Panc1 (cell line): ENCODE results near the gene ADAM12. TPM values are rescaled to one million over a fixed set of nuclear protein-coding genes. Genes with fewer than 3 reads are reported as not detected.

Experiments used
- ATAC-seq: fragments of 200-7000 bp; cut with Tn5 transposase; 2 replicates; pipeline ENCODE4 v1.9.1; 2020; ENCODE audit warnings: mild to moderate bottlenecking, moderate library complexity
- BruUV-seq: library from RNA; stranded (reverse); fragments of 400-500 nt; replicated peaks from 2 replicates; lab custom pipeline; 2021; lab: Mats Ljungman, UMichigan
- CTCF ChIA-PET: fragments of 300-600 bp; sonication (Branson Sonifier 250); formaldehyde crosslinking; loops from one replicate; lab custom pipeline; 2022; ENCODE audit warnings: antibody characterized with exemption; lab: Charles Lee
- POLR2A ChIA-PET: fragments of 300-600 bp; sonication (Branson Sonifier 250); formaldehyde crosslinking; loops from one replicate; lab custom pipeline; 2022; ENCODE audit warnings: antibody characterized with exemption; lab: Charles Lee
- DNase-seq: peaks from one replicate; pipeline ENCODE4 v3.0.0-alpha.2; 2010; ENCODE audit warnings: low read depth, low spot score
- H3K27ac ChIP-seq: 2 replicates; pipeline ENCODE4 v1.5.1; 2011; ENCODE audit warnings: mild to moderate bottlenecking, low read length, inconsistent platforms
- H3K27me3 ChIP-seq: fragments of 200-500 bp; sonication (Bioruptor generic); 2 replicates; pipeline ENCODE4 v1.6.0; 2014; ENCODE audit warnings: low read length, inconsistent platforms; ENCODE audit not compliant: control insufficient read depth, insufficient read depth
- H3K36me3 ChIP-seq: fragments of 200-500 bp; sonication (Bioruptor generic); 2 replicates; pipeline ENCODE4 v1.5.1; 2014; ENCODE audit warnings: inconsistent platforms, mild to moderate bottlenecking, low read length, moderate library complexity; ENCODE audit not compliant: control insufficient read depth, insufficient read depth
- H3K4me1 ChIP-seq: 2 replicates; pipeline ENCODE4 v1.5.1; 2011; ENCODE audit warnings: inconsistent platforms, mild to moderate bottlenecking, low read length, moderate library complexity; ENCODE audit not compliant: control insufficient read depth, insufficient read depth
- H3K4me3 ChIP-seq, 2 experiments: 2 replicates each; pipeline ENCODE4 v1.5.1; 2011 to 2012; ENCODE audit warnings: low read depth in 2 of 2, low read length in 2 of 2, mild to moderate bottlenecking in 2 of 2, inconsistent platforms in 1 of 2, moderate library complexity in 1 of 2
- H3K9me3 ChIP-seq: fragments of 200-500 bp; sonication (Bioruptor generic); 2 replicates; pipeline ENCODE4 v1.5.1; 2014; ENCODE audit warnings: low read depth, mild to moderate bottlenecking, inconsistent platforms, low read length, moderate library complexity; ENCODE audit not compliant: control insufficient read depth, insufficient read depth
- POLR2AphosphoS5 ChIP-seq: IDR thresholded peaks from 2 replicates; pipeline ENCODE4 v1.6.1; 2012; ENCODE audit warnings: mild to moderate bottlenecking, low read depth, low read length, moderate library complexity
- SIN3A ChIP-seq: IDR thresholded peaks from 2 replicates; pipeline ENCODE4 v1.6.1; 2012; ENCODE audit warnings: low read depth, mild to moderate bottlenecking, low read length, moderate library complexity, borderline replicate concordance; ENCODE audit not compliant: insufficient read depth
- TCF7L2 ChIP-seq: IDR thresholded peaks from 2 replicates; pipeline ENCODE4 v1.6.1; 2011; ENCODE audit warnings: mild to moderate bottlenecking, low read depth, low read length, inconsistent platforms
- in situ Hi-C: cut with HindIII; loops from 2 replicates; pipeline ENCODE4 v1.10.0; 2016; ENCODE audit warnings: low sequenced_read_pairs, low pct_unique_long_range_greater_than_20kb
- intact Hi-C: fragments of 100-400 bp; cut with micrococcal nuclease; formaldehyde crosslinking; loops from one replicate; pipeline ENCODE4 v1.10.0; 2022; ENCODE audit not compliant: unreplicated experiment
- total RNA-seq: library from RNA; stranded (reverse); gene quantifications from one replicate; pipeline ENCODE4 v1.2.1, GENCODE V29; 2021; ENCODE audit not compliant: unreplicated experiment
- TF ChIP-seq, protein P1 (sequence below), 2 experiments: IDR thresholded peaks; 2 replicates each; pipeline ENCODE4 v1.6.1; 2011 to 2012; ENCODE audit warnings: low read depth in 2 of 2, control low read depth in 1 of 2, low read length in 1 of 2, mild to moderate bottlenecking in 1 of 2, moderate library complexity in 1 of 2; ENCODE audit not compliant: insufficient read depth in 1 of 2
- TF ChIP-seq, protein P2 (sequence below): fragments of 450-650 bp; IDR thresholded peaks from 2 replicates; pipeline ENCODE4 v1.5.1; 2017; ENCODE audit warnings: mild to moderate bottlenecking

The ADAM12 gene
- total RNA-seq, 1 experiment from 2014 or later = 0.10 TPM

DNA sequence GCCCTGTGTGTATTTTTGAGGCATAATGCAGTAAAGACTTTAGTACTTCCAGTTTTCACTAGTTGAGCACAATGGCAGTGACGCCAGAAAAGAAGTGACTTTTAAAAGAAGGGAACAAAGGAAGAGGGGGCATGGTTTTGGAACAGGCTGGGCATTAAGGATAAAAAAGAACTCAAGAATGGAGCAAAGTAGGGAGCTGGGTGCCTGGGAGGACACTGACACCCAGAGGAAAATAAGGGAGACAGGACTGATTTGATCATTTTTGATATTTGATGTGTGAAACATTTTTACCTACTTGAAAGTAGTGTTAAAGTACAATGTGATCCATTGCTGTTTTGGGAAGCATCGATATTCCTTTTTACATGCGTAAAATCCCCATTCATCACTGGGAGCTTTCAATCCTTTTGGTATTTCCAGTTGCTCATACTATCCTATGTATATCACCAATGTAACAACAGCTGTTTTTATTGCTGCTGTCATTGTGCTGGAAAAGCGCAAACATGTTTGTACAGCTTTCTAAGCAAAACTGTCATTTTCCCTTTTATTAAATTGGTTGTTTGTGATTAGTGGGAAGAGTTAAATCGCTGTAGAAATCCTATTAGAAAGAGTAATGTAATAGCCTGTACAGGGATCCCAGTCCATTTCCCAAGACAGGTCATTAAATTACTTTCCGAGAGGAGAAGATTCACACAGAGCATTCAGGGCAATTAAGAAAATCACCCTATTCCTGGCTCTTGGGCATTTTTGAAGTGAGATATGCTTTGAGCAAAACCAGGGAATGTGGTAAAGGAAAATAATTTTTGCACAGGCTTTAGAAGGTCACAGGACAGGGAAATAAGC is 85.2 kb downstream of the ADAM12 start:
- intact Hi-C loops (no loop called here), in situ Hi-C loops (no loop called here)
- BruUV-seq = no TSS peak
- TF ChIP-seq POLR2AphosphoS5 = no peak
- Histone ChIP-seq H3K27ac (no peak overlapping the region), H3K9me3 (peaks cover 20% of the 10 kb centered on the region; the same call in 1 of the 2 replicates), H3K4me1 (no peaks in the 10 kb centered on the region), H3K36me3 (no peaks in the 10 kb centered on the region), H3K27me3 (no peaks in the 10 kb centered on the region), H3K4me3 (no peak overlapping the region)
- no peak for DNase-seq
- ChIA-PET CTCF (no interaction called here), POLR2A (no interaction called here)
- no peak for ATAC-seq

DNA sequence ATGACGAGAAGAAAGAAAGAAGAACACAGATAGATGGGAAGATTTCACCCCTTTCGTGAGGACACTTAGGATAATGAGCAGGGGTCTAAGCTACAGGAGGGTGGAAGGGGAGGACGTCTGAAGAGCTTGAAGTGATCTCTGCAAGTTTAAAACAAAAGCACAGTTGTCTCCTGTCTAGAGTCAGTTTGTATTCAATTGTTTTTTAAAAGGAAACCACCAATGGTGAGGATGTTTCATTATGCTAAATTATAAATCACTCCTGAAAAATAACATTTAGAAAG is 85.9 kb downstream of the ADAM12 start:
- H3K27me3 ChIP-seq = no peaks in the 10 kb centered on the region
- CTCF ChIA-PET = no interaction called here
- BruUV-seq = no TSS peak
- in situ Hi-C loops = no loop called here
- no peak for DNase-seq
- H3K9me3 ChIP-seq = peaks cover 20% of the 10 kb centered on the region; the same call in 1 of the 2 replicates
- intact Hi-C loops = no loop called here
- no peak overlapping the region for H3K27ac ChIP-seq
- no peaks in the 10 kb centered on the region for H3K4me1 ChIP-seq
- no peak for ATAC-seq
- no peak overlapping the region for H3K4me3 ChIP-seq
- no peak for TF ChIP-seq SIN3A
- TF ChIP-seq TCF7L2 = no peak
- TF ChIP-seq, protein P1, sequence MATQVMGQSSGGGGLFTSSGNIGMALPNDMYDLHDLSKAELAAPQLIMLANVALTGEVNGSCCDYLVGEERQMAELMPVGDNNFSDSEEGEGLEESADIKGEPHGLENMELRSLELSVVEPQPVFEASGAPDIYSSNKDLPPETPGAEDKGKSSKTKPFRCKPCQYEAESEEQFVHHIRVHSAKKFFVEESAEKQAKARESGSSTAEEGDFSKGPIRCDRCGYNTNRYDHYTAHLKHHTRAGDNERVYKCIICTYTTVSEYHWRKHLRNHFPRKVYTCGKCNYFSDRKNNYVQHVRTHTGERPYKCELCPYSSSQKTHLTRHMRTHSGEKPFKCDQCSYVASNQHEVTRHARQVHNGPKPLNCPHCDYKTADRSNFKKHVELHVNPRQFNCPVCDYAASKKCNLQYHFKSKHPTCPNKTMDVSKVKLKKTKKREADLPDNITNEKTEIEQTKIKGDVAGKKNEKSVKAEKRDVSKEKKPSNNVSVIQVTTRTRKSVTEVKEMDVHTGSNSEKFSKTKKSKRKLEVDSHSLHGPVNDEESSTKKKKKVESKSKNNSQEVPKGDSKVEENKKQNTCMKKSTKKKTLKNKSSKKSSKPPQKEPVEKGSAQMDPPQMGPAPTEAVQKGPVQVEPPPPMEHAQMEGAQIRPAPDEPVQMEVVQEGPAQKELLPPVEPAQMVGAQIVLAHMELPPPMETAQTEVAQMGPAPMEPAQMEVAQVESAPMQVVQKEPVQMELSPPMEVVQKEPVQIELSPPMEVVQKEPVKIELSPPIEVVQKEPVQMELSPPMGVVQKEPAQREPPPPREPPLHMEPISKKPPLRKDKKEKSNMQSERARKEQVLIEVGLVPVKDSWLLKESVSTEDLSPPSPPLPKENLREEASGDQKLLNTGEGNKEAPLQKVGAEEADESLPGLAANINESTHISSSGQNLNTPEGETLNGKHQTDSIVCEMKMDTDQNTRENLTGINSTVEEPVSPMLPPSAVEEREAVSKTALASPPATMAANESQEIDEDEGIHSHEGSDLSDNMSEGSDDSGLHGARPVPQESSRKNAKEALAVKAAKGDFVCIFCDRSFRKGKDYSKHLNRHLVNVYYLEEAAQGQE (IDR thresholded peaks at IDR 0.05; ENCODE audit: insufficient read depth in 1 of 2, low read depth in 2 of 2, low read length in 1 of 2) = no peak
- POLR2A ChIA-PET = no interaction called here
- no peaks in the 10 kb centered on the region for H3K36me3 ChIP-seq

DNA sequence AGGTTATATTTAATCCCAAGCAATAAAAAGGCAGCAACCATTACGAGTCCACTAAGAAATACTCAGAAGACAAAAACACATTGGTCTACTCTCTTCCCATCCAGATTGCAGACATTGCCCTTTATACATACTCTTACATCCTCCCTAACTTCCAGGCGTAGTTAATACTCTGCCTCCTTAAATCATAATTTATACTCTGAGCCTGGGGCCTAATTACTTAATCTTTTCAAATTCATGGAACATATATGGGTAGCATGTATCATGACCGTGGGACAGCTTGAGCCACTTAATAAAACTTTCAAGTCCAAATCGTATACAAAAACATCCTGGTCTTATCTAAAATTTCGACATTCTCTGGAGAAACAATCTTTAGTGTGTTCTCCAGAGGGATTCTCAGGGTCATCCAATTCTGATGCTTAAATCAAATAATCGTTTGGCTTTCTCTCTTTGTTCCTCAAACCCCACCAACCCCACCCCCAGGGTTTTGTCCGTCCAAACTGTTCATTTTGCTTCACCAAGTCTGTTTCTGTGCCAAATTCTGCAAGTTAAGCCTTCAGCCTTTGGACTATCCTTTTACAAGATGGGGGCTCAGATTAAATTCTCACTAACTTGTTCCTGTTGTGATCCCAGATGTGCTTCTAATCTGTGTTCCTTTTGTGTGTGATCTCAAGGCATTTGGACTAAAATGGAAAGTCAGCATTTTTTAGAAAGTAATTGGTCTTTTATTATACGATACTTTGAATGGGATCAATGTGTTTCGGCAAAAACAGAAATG is 86.4 kb downstream of the ADAM12 start:
- no peak for TF ChIP-seq POLR2AphosphoS5
- TF ChIP-seq, protein P1 (IDR thresholded peaks at IDR 0.05; ENCODE audit: insufficient read depth in 1 of 2, low read depth in 2 of 2, low read length in 1 of 2) = no peak
- TF ChIP-seq SIN3A = no peak
- TF ChIP-seq, protein P2, sequence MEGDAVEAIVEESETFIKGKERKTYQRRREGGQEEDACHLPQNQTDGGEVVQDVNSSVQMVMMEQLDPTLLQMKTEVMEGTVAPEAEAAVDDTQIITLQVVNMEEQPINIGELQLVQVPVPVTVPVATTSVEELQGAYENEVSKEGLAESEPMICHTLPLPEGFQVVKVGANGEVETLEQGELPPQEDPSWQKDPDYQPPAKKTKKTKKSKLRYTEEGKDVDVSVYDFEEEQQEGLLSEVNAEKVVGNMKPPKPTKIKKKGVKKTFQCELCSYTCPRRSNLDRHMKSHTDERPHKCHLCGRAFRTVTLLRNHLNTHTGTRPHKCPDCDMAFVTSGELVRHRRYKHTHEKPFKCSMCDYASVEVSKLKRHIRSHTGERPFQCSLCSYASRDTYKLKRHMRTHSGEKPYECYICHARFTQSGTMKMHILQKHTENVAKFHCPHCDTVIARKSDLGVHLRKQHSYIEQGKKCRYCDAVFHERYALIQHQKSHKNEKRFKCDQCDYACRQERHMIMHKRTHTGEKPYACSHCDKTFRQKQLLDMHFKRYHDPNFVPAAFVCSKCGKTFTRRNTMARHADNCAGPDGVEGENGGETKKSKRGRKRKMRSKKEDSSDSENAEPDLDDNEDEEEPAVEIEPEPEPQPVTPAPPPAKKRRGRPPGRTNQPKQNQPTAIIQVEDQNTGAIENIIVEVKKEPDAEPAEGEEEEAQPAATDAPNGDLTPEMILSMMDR = no peak
- no peak for TF ChIP-seq TCF7L2
- Histone ChIP-seq H3K27me3 (no peaks in the 10 kb centered on the region), H3K9me3 (peaks cover 20% of the 10 kb centered on the region; the same call in 1 of the 2 replicates), H3K4me3 (no peak overlapping the region), H3K27ac (no peak overlapping the region), H3K4me1 (no peaks in the 10 kb centered on the region), H3K36me3 (no peaks in the 10 kb centered on the region)
- no peak for ATAC-seq
- DNase-seq = no peak
- in situ Hi-C loops (no loop called here), intact Hi-C loops (no loop called here)
- ChIA-PET POLR2A (no interaction called here), CTCF (no interaction called here)
- BruUV-seq = no TSS peak
